GM18499 (cell line): ENCODE results near the gene LRRC37A3.
"Not testable (repeated sequence)": the region's sequence is repeated elsewhere in the genome, so short reads cannot be mapped to it uniquely, and the experiment has no call there.

ENCODE experiments used
- ATAC-seq: cut with Tn5 transposase; IDR thresholded peaks from one replicate; pipeline ENCODE4 v1.9.1; 2021; ENCODE audit warnings: moderate number of reproducible peaks; ENCODE audit not compliant: insufficient read depth, unreplicated experiment

Gene LRRC37A3

GRCh38 chr17:64837018-64837761, 82.1 kb downstream of the LRRC37A3 start:
- ATAC-seq: peak; percentile 65

- peak; percentile 19 for ATAC-seq
These were observed 82.7 kb downstream of the LRRC37A3 start for GRCh38 chr17:64836623-64837017.

- ATAC-seq: not testable (repeated sequence)
These were observed 85.2 kb downstream of the LRRC37A3 start for GRCh38 chr17:64834060-64834459.

GRCh38 chr17:64830631-64831040, 88.6 kb downstream of the LRRC37A3 start:
- not testable (repeated sequence) for ATAC-seq

- ATAC-seq: not testable (repeated sequence)
These were observed 89.3 kb downstream of the LRRC37A3 start for GRCh38 chr17:64829824-64830630.

- not testable (repeated sequence) for ATAC-seq
These were observed 90.2 kb downstream of the LRRC37A3 start for GRCh38 chr17:64829068-64829467.

GRCh38 chr17:64818904-64819303, 100.4 kb downstream of the LRRC37A3 start:
- not testable (repeated sequence) for ATAC-seq

- ATAC-seq: not testable (repeated sequence)
These were observed 103.5 kb downstream of the LRRC37A3 start for GRCh38 chr17:64815833-64816198.

- not testable (repeated sequence) for ATAC-seq
These were observed 104.1 kb downstream of the LRRC37A3 start for GRCh38 chr17:64814993-64815832.

- peak; percentile 78 for ATAC-seq
These were observed 110.9 kb downstream of the LRRC37A3 start for GRCh38 chr17:64808178-64808977.
